HepG2 (cell line): Measurements from ENCODE around the gene EMP2. TPM values are rescaled to one million over a fixed set of nuclear protein-coding genes. Genes with fewer than 3 reads are reported as not detected.

Source experiments
- AKNA ChIP-seq: sonication (generic); formaldehyde crosslinking; IDR thresholded peaks from 2 replicates; pipeline ENCODE4 v1.4.0; 2020; ENCODE audit warnings: missing genetic modification reagents, borderline replicate concordance
- EEA1 ChIP-seq: sonication (generic); formaldehyde crosslinking; IDR thresholded peaks from 2 replicates; pipeline ENCODE4 v1.5.1; 2020; ENCODE audit warnings: mild to moderate bottlenecking, missing genetic modification reagents, borderline replicate concordance
- GATA4 ChIP-seq: sonication (generic); IDR thresholded peaks from 2 replicates; pipeline ENCODE4 v1.6.1; 2016; ENCODE audit warnings: antibody characterized with exemption, low read depth, borderline replicate concordance
- STAT6 ChIP-seq: sonication (generic); formaldehyde crosslinking; IDR thresholded peaks from 2 replicates; pipeline ENCODE4 v1.4.0; 2020; ENCODE audit warnings: missing genetic modification reagents, mild to moderate bottlenecking, borderline replicate concordance
- ZNF513 ChIP-seq: sonication (generic); formaldehyde crosslinking; conservative IDR thresholded peaks from 2 replicates; pipeline ENCODE4 v1.5.0; 2020; ENCODE audit warnings: missing genetic modification reagents
- polyA plus RNA-seq, 8 experiments: library from polyadenylated mRNA; depleted of rRNA in 3 of 8; stranded (reverse) in 7 of 8; unstranded in 1 of 8; fragments of >200 nt; fragmentation: Illumina TruSeq in 4 of 8; extraction: Trizol in 4 of 8; gene quantifications; 2 replicates each; pipeline versions ENCODE4 v1.2.1 to v1.2.3, GENCODE V29; 2011 to 2016; ENCODE audit warnings: low read depth in 4 of 8, missing spikeins in 1 of 8, mixed read lengths in 1 of 8; ENCODE audit not compliant: insufficient read depth in 1 of 8
- total RNA-seq, 5 experiments: library from RNA; depleted of rRNA; stranded (reverse); fragments of >200 nt; fragmentation: Illumina TruSeq; extraction: Trizol; gene quantifications; 2 replicates each; pipeline ENCODE4 v1.2.3, GENCODE V29; 2016; ENCODE audit warnings: low read depth in 1 of 5
- TF ChIP-seq, protein P1 (sequence below), 2 experiments: sonication (generic) in 1 of 2; formaldehyde crosslinking in 1 of 2; IDR thresholded peaks; 2 replicates each; pipeline versions ENCODE4 v1.6.1 to v1.9.0; 2014 to 2022; ENCODE audit warnings: antibody characterized with exemption in 1 of 2, borderline replicate concordance in 1 of 2, inconsistent platforms in 1 of 2, low read depth in 1 of 2, missing genetic modification reagents in 1 of 2
- TF ChIP-seq, protein P2 (sequence below): sonication (generic); formaldehyde crosslinking; IDR thresholded peaks from 2 replicates; pipeline ENCODE4 v1.5.1; 2020; ENCODE audit warnings: mild to moderate bottlenecking, missing genetic modification reagents, moderate library complexity

EMP2 gene
- total and polyA plus RNA-seq, 2 of the 13 experiments (the other 11 are each of a cell fraction or from before 2014, with no cell fraction given) = 24.6 to 91.2 TPM

DNA sequence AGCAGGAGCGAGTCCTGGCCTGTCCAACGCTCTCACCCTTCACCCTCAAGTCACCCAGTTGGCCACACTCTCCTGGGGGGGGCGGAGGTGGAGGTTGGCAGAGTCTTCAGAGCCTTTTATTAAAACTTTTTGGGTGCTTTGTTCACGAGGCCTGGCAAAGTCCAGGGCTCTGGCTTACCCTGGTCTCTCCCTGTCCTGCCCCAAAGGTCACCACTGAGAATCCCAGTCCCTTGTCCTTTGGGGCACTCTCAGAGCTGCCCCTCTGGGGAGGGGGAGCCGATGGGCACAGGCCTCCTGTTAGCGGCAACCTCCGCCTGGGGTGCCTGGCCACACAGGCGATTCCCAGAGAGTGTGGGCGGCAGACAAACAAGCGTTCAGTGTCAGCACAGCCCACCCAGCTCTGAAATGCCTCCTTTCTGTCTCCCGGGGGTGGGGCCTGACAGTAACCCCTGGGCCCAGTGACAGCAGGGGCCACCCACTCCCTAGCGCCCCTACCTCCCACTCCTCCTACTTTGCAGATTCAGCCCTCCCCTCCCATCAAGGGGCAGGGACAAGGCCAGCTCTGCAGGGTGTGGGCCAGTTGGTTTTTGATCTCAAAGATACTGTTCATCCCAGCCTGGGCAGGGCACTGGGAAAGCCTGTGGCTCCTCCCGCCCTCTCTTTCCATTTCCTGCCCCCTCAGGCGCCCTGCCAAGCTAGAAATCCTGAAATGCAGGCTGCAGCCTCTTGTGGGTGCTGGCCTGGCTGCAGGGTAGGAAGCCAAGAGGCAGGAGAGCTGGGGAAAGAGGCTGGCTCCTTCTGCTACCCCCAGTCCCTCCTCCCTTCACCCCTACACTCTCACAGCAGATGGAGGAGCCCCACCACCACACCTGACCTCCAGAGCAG lies 36.6 kb upstream of the EMP2 start (continued):
- TF ChIP-seq, protein P1, sequence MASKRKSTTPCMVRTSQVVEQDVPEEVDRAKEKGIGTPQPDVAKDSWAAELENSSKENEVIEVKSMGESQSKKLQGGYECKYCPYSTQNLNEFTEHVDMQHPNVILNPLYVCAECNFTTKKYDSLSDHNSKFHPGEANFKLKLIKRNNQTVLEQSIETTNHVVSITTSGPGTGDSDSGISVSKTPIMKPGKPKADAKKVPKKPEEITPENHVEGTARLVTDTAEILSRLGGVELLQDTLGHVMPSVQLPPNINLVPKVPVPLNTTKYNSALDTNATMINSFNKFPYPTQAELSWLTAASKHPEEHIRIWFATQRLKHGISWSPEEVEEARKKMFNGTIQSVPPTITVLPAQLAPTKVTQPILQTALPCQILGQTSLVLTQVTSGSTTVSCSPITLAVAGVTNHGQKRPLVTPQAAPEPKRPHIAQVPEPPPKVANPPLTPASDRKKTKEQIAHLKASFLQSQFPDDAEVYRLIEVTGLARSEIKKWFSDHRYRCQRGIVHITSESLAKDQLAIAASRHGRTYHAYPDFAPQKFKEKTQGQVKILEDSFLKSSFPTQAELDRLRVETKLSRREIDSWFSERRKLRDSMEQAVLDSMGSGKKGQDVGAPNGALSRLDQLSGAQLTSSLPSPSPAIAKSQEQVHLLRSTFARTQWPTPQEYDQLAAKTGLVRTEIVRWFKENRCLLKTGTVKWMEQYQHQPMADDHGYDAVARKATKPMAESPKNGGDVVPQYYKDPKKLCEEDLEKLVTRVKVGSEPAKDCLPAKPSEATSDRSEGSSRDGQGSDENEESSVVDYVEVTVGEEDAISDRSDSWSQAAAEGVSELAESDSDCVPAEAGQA (IDR thresholded peaks at IDR 0.05; ENCODE audit: low read depth) = peak; percentile 44
- TF ChIP-seq, protein P1 (CRISPR knock-in tag; IDR thresholded peaks at IDR 0.05; ENCODE audit: borderline replicate concordance) = 0 out of 2 replicates have a peak, but pooled peaks have one; percentile 26
- TF ChIP-seq GATA4 (peak; percentile 32; the same call in 1 of the 2 replicates), AKNA (CRISPR knock-in tag) (no peak), STAT6 (CRISPR knock-in tag) (no peak), EEA1 (peak; percentile 25; the same call in 1 of the 2 replicates), ZNF513 (CRISPR knock-in tag) (no peak)
- TF ChIP-seq, protein P2, sequence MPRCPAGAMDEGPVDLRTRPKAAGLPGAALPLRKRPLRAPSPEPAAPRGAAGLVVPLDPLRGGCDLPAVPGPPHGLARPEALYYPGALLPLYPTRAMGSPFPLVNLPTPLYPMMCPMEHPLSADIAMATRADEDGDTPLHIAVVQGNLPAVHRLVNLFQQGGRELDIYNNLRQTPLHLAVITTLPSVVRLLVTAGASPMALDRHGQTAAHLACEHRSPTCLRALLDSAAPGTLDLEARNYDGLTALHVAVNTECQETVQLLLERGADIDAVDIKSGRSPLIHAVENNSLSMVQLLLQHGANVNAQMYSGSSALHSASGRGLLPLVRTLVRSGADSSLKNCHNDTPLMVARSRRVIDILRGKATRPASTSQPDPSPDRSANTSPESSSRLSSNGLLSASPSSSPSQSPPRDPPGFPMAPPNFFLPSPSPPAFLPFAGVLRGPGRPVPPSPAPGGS (CRISPR knock-in tag) = no peak
